ENCODE data around the gene WDR70.
A peak's percentile ranks its signal among the peaks of the same experiment; 100 is the strongest.
"Not testable (repeated sequence)": the region's sequence is repeated elsewhere in the genome, so short reads cannot be mapped to it uniquely, and the experiment has no call there.

The WDR70 gene

DNA sequence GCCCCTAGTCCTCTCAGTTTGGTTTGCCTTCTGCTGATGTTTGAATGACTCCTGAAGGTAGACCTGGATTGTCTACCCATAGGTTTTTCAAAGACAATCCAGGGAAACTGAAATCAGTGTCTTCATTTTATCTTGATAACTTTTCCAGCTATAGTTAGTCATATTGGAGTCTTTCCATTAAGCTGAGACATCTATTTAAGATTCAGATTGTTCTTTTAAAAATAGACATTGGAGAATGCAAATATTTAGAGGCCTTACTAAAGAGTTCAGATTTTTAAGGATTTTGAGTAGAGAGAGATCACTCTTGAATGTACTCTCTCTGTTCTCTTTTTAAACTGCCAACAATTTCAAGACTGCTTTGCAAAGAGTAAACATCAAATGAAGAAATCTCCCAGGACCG, 391.7 kb downstream of the WDR70 start:
- peak; percentile 27 for DNase-seq

DNA sequence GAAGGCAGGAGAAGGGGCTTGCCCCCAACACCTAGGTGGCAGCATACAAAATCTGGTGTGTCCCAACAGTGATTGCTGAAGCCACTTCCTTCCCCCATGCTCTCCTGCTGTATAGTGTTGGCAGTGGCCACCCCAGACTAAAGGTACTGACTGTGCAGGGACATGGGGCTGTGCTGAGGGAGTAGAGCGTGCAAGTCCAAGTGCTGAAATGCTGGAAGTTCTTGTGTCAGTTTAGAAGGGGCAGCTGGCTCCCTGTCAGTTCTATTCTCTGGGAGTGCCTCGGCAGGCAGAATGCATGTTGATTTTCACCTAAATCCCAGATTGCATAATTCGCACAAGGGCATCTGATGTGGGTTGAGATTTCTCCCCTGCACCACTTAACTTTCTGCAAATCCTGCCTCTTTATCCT, 392.1 kb downstream of the WDR70 start:
- no peak for DNase-seq

DNA sequence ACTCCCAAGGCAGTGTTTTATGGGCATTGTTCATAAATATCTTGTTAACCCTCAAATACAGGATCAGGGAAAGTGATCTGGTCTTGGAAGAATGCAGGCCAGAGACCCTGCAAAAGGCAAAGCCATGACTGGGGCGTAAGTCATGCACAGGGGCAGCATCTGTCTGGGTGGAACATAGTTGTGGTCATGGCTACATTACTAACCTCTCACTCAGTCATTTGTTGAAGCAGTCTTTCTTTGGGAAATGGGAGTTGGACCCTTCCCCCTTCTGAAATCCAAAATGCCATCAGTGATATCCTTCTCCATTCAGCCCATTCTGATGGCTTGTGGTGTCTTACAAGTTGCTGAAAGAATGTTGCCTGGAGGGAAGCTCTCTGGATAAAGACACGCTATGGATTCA, 392.6 kb downstream of the WDR70 start:
- peak; percentile 100 for DNase-seq

DNA sequence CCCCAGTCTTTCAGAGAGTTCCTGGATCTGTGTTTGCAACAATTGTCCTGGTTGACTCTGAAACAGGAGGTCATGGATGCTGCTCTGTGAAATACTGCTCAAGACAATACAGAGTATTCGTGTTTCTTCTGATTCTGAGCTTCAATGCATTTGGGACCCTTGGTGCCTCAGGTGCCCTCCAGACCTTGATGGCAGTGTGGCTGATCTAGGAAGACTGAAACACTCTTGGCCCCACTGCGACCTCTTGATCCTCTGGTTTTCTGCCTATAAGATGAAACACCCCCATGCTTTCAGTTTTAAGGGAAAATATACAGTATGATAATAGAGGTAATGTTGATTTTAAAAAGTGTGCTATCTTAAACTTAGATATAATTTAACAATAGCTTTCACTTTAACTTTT, 393.1 kb downstream of the WDR70 start:
- DNase-seq = no peak

DNA sequence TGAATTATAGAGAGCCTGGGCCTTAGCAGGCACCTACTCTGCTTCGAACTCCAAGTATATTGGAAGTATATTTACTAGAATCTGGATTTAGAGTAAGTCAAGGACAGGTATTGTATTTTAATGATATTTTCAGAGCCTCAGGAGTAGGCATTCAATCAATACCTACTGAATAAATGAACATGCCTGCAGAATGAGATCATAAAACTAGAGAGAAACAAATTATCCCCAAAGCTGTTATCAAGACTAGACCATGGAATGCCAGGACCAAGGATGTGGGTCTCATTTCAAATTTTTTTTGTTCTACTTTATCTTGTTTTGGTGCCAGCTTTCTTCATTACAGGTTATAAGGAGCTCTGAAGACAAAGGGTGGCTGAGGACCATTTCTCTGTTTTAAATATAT, 394.7 kb downstream of the WDR70 start:
- no peak for DNase-seq

DNA sequence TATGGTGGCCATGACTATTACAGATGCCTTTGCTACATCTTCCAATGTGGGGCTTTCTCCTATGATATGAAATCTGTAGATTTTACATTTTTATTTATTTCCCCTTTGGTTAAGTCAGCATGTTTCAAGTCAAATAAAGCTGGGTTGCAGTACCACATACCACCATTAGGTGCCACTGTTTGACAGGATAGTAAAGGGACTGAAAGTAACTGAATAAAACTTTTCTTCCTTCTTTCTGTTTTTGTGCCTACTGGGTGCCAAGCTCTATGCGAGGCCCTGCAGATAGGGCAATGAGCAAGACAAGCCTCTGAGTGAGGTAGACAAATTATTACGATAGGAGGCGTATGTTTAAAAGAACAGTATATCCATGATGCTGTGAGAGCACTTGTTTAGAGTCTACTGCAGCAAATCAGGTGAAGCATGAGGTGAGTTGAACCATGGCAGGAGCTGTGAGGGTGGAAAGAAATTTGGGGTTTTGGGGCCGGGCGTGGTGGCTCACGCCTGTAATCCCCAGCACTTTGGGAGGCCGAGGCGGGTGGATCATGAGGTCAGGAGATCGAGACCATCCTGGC, 395.9 kb downstream of the WDR70 start:
- peak; percentile 52 for DNase-seq

DNA sequence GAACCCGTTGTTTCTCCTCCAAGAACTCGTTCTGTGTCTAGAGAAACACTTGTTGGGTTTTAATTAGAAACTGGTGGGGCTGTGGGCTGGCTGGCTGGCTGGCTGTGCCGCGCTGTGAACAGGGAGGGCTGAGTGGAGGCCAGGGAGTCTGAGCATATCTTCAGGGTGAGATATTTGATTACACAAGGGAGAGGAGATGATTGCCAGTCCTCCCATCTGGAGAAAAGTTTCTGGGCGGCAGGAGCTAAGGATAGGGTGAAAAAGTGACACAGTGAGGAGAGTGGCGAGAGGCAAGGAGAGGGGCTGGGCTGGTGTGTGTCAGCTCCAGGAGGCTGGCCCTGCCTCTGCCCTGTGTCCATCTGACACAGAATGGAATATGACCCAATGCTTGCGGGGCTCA, 397.7 kb downstream of the WDR70 start:
- DNase-seq = peak; percentile 96

DNA sequence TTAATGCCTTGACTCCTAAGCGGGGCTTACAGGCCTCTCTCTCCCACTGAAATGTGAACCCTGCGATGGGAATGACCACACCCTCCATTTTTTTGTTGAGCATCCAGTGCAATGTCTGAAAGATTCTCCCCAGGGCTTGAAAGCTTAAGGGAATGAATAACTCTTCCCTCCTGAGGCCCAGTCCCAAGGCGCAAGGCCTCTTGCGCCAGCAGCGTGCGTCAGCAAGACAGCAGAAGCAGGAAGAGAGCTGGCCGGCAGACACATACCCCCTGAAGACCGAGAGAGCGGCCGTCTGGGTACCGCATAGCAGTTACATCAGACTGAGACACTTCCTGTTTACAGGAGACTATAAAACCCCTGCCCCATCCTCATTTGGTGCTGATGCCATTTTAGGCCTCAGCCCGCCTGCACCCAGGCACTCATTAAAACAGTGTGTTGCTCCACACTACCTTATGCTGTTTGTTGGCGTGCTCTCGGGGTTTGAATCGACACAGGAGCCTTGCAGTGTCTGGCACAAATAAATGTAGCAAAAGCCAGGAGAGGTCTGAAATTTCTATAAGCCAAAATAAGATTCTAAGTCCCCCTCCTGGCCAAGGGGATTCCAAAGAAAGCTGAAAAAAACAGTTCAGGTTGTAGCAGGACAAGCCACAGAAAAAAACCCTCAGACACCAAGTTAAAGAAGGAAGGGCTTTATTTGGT, 398.5 kb downstream of the WDR70 start:
- peak; percentile 61 for DNase-seq

DNA sequence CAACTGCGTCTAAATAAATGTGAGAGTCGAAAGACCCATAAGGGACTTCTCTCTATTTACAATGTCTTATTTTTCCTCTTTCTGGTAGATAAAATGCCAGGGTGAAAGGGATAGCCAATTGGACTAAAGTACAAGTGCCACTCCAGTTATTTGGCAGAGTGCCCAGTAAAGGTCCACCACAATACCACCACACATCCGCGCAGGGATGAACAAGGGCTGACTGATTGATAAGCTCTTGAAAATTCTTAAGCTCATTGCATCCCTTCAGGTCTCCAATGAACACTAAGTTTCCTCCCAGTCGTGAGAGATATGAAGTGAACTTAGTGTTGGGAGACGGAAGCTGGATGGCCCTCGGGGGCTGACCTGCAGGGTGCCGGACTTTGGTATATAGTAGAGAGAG, 402.3 kb downstream of the WDR70 start:
- not testable (repeated sequence) for DNase-seq

DNA sequence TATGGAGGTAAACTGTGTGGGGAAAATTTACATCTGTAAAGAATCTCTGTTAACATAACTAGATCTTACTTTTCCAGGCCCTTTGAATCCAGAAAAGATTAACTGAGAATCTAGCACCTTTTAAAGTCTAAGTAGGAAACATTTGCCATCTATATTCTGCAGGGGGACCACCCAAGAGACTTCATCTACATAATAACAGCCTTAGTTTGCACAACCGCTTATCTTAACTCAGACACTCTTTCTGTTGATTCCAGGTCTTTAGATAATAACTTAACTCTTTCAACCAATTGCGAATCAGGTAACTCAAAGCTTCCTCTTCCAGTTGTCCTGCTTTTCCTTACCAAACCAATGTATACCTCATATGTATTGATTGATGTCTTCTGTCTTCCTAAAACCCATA, 407.3 kb downstream of the WDR70 start:
- DNase-seq = no peak

DNA sequence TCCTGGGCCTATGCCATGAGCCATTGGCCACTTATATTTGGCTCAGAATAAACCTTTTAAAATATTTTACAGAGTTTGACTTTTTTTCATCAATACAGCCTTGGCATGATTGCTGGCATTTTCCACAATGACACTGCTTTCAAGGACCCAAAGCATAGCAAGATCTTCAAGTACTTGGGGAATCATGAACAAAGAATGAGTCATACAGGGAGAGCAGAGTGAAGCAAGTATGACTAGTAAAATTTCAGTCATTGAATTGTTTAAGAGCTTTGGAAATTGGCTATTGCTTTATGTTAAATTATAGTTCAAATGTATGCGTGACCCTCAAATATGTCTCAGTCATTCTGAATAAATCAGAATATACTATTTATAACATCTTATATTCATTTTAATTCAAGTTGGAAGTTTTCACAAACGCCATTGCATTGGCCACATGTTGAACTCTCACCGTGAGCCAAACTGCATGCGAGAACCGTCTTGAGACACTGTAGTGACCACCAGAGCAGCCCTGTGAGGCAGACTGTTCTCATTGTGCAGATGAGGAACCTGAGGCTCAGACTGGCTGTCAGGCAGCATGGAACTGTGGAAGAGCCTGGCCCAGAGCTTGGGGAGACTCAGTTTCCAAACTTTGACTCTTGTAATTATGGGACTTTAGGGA, 407.9 kb downstream of the WDR70 start:
- peak; percentile 82 for DNase-seq

DNA sequence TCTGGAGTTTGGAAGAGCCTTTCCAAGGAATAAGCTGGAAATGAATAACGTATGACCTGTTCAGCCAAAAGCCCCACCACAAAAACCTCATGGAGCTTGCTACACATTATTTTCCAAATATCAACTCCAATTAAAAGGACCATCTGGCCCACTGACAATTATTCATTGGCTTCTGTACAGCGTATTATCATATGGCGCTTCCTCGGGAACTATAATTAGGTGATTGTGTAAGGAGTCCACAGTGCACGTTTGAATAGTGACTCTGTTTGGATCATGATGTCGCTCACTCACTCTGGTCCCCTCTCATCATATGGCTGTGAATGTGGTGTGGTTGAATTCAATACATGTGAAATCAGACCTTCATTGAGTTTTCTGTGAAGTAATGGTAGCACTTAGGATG, 408.6 kb downstream of the WDR70 start:
- DNase-seq = peak; percentile 46

DNA sequence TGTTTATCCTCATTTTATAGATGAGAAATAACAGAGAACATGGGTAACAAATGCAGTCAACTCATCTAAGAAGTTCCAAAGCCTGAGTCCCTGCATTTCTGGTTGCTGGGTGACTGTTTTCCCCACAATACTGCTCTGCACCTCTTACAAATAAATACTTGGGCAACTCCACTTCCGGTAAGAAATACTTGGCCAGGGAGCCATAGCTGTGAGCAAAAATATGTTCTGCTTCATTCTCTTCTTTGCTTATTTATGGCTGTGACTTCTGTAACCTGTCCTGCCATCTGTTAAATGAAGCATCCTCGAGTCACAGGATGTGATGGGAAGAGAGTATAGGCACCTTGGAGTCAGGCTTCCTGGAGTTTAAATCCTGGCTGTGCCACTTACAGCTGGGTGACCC, 410.9 kb downstream of the WDR70 start:
- DNase-seq = no peak

DNA sequence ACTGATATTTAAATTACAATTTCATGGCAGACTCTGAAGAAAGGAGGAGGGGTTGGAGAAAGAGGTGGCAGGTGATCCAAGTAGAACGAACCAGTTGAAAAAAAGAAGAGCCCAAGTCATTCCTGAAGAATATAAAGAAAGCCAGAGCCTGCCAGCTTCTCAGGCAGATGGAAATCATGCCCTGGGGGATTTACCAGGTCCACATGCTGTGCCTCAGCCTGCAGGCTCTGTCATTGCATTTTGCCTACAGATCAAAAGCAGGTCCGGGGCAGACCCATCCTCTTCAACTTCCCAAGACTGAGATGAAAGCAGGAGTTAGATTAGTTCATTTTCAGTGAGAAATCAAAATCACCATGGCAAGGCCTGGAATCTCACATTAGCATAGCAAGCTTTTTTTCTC, 412.2 kb downstream of the WDR70 start:
- DNase-seq = no peak

DNA sequence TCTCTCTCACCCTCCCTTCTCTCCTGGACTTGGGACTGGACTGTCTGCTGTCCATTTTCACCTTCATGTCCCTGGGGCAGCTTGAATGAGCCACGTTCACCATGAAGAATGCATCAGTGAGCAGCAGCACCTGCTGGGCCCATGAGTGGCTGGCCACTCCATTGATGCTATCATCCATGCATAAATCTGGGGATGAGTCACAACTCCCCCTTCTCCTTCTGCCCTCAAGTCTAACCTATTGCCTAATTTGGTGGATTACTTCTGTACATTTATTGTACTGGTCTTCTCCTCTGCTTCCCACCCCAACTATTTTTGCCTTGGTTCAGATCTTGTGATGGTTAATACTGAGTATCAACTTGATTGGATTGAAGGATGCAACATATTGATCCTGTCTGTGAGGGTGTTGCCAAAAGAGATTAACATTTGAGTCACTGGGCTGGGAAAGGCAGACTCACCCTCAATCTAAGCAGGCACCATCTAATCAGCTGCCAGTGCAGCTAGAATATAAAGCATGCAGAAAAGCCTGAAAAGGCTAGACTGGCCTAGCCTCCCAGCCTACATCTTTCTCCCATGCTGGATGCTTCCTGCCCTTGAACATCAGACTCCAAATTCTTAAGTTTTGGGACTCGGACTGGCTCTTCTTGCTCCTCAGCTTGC, 414.0 kb downstream of the WDR70 start:
- DNase-seq = peak; percentile 34

DNA sequence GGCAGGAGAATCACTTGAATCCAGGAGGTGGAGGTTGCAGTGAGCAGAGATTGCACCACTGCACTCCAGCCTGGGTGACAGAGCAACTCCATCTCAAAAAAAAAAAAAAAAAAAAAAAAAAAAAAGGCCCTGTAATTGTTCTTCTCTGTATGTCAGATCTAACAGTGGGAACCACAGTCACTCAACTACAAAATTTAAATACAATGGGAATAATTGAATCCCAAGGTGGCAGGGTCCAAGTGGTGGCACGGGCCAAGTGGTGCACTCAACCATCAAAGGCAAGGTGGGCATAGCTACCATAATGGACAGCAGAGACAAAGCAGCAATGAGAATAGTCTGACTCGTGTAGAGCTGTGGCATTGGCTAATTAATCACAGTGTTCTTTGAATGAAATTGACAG, 416.2 kb downstream of the WDR70 start:
- DNase-seq = not testable (repeated sequence)

DNA sequence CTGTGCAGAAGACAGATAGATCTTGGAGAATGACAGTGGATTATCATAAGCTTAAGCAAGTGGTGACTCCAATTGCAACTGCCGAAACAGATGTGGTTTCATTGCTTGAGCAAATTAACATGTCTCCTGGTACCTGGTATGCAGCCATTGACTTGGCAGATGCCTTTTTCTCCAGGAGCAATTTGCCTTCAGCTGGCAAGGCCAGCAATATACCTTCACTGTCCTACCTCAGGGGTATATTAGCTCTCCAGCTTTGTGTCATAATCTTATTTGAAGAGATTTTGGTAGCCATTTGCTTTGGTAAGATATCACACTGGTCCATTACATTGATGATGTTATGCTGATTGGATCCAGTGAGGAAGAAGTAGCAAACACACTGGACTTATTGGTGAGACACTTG, 417.3 kb downstream of the WDR70 start:
- DNase-seq = not testable (repeated sequence)

DNA sequence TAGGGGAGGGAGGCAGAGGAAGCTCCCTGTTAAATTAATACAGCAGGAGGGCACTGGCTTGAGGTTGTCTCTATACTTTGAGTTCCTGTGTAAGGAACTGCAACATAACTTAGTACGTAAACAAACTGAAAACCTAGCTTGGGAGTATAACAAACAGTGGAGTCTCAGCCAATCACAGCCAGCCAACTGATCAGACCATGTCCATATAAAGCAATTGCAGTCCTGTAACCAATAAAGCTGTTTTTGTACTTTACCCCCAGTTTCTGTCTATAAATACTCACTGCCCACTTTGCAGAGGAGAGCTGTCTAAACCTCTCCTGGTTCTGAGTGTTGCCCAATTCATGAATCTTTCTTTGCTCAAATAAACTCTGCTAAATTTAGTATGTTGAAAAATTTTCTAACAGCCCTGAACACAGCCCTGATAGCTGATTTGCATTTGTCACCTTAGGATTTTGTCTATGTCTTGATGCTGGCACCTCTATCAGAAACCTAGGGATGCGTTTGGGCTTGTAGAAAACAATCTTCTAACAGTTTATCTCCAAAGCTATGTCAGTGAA, 420.8 kb downstream of the WDR70 start:
- DNase-seq = no peak

DNA sequence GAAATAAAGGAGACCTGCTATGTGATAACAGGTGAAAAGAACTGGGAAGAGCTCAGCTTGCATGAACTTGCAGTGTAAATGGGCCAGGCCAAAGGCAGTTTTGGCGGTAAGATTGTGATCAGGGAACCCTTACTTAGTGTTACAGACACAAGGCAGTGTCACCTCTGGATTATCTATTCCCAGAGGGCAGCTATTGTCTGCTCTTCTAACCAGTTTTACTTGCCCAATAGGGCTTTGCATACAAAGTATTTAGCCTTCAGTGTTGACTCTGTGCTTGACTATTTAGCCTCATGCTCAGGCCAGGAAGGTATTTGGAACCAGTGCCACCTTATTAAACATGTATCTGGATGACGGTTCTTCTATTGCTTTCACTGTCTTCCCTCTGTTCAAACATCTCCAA, 422.4 kb downstream of the WDR70 start:
- no peak for DNase-seq

All from fibroblast of skin of scalp (primary cell).